HepG2 (cell line): ENCODE data around the gene MYH16. TPM values are rescaled to one million over a fixed set of nuclear protein-coding genes. Genes with fewer than 3 reads are reported as not detected.

Experiments
- ATAD3A ChIP-seq: sonication (generic); formaldehyde crosslinking; IDR thresholded peaks from 2 replicates; pipeline ENCODE4 v1.4.0; 2020; ENCODE audit warnings: missing genetic modification reagents
- CREM ChIP-seq, 2 experiments: sonication (generic) in 1 of 2; formaldehyde crosslinking in 1 of 2; IDR thresholded peaks; 2 replicates each; pipeline versions ENCODE4 v1.4.0 to v1.6.1; 2016 to 2020; ENCODE audit warnings: antibody characterized with exemption in 1 of 2, mild to moderate bottlenecking in 1 of 2, missing genetic modification reagents in 1 of 2
- EED ChIP-seq: sonication (generic); formaldehyde crosslinking; IDR thresholded peaks from 2 replicates; pipeline ENCODE4 v1.5.0; 2020; ENCODE audit warnings: mild to moderate bottlenecking, missing genetic modification reagents
- MED8 ChIP-seq: sonication (generic); formaldehyde crosslinking; IDR thresholded peaks from 2 replicates; pipeline ENCODE4 v1.8.1; 2023; ENCODE audit warnings: mild to moderate bottlenecking, missing genetic modification reagents; ENCODE audit not compliant: insufficient replicate concordance
- RBM39 ChIP-seq: fragments of 200-400 bp; formaldehyde crosslinking; IDR thresholded peaks from one replicate; pipeline ENCODE4 v1.6.1; 2018; ENCODE audit warnings: antibody characterized with exemption, mild to moderate bottlenecking, low read depth, low read length; ENCODE audit not compliant: poor library complexity, severe bottlenecking
- TAF1 ChIP-seq: sonication (generic); formaldehyde crosslinking; IDR thresholded peaks from 2 replicates; pipeline ENCODE4 v1.4.0; 2020; ENCODE audit warnings: missing genetic modification reagents
- ZBTB38 ChIP-seq: sonication (generic); formaldehyde crosslinking; IDR thresholded peaks from 2 replicates; pipeline ENCODE4 v1.5.1; 2020; ENCODE audit warnings: mild to moderate bottlenecking, missing genetic modification reagents
- ZNF263 ChIP-seq: sonication (generic); formaldehyde crosslinking; IDR thresholded peaks from 2 replicates; pipeline ENCODE4 v1.4.0; 2020; ENCODE audit warnings: missing genetic modification reagents
- ZNF296 ChIP-seq: sonication (generic); formaldehyde crosslinking; conservative IDR thresholded peaks from 2 replicates; pipeline ENCODE4 v1.5.0; 2020; ENCODE audit warnings: mild to moderate bottlenecking, missing genetic modification reagents
- ZNF44 ChIP-seq: sonication (generic); formaldehyde crosslinking; IDR thresholded peaks from 2 replicates; pipeline ENCODE4 v1.5.1; 2020; ENCODE audit warnings: mild to moderate bottlenecking, missing genetic modification reagents
- ZNF670 ChIP-seq: sonication (generic); formaldehyde crosslinking; IDR thresholded peaks from 2 replicates; pipeline ENCODE4 v1.8.0; 2022; ENCODE audit warnings: mild to moderate bottlenecking, missing genetic modification reagents, borderline replicate concordance
- ZSCAN25 ChIP-seq: sonication (generic); formaldehyde crosslinking; IDR thresholded peaks from 2 replicates; pipeline ENCODE4 v1.8.0; 2022; ENCODE audit warnings: mild to moderate bottlenecking, missing genetic modification reagents
- ZSCAN30 ChIP-seq: sonication (generic); formaldehyde crosslinking; IDR thresholded peaks from 2 replicates; pipeline ENCODE4 v1.5.0; 2020; ENCODE audit warnings: mild to moderate bottlenecking, missing genetic modification reagents
- polyA plus RNA-seq, 8 experiments: library from polyadenylated mRNA; depleted of rRNA in 3 of 8; stranded (reverse) in 7 of 8; unstranded in 1 of 8; fragments of >200 nt; fragmentation: Illumina TruSeq in 4 of 8; extraction: Trizol in 4 of 8; gene quantifications; 2 replicates each; pipeline versions ENCODE4 v1.2.1 to v1.2.3, GENCODE V29; 2011 to 2016; ENCODE audit warnings: low read depth in 4 of 8, missing spikeins in 1 of 8, mixed read lengths in 1 of 8; ENCODE audit not compliant: insufficient read depth in 1 of 8
- total RNA-seq, 5 experiments: library from RNA; depleted of rRNA; stranded (reverse); fragments of >200 nt; fragmentation: Illumina TruSeq; extraction: Trizol; gene quantifications; 2 replicates each; pipeline ENCODE4 v1.2.3, GENCODE V29; 2016; ENCODE audit warnings: low read depth in 1 of 5
- TF ChIP-seq, protein P1 (sequence below): sonication (generic); formaldehyde crosslinking; IDR thresholded peaks from 2 replicates; pipeline ENCODE4 v1.4.0; 2020; ENCODE audit warnings: missing genetic modification reagents, mild to moderate bottlenecking, borderline replicate concordance
- TF ChIP-seq, protein P2 (sequence below): sonication (generic); formaldehyde crosslinking; IDR thresholded peaks from 2 replicates; pipeline ENCODE4 v1.5.0; 2020; ENCODE audit warnings: missing genetic modification reagents
- TF ChIP-seq, protein P3 (sequence below): sonication (generic); formaldehyde crosslinking; IDR thresholded peaks from 2 replicates; pipeline ENCODE4 v1.5.1; 2020; ENCODE audit warnings: mild to moderate bottlenecking, missing genetic modification reagents
- TF ChIP-seq, protein P4 (sequence below), 2 experiments: IDR thresholded peaks; 2 replicates each; pipeline ENCODE4 v1.6.1; 2011 to 2012; ENCODE audit warnings: low read length in 2 of 2, borderline replicate concordance in 1 of 2, low read depth in 1 of 2, mild to moderate bottlenecking in 1 of 2, moderate library complexity in 1 of 2

MYH16 gene
- total and polyA plus RNA-seq, 2 of the 13 experiments (the other 11 are each of a cell fraction or from before 2014, with no cell fraction given), result 0.05 to 0.15 TPM

DNA sequence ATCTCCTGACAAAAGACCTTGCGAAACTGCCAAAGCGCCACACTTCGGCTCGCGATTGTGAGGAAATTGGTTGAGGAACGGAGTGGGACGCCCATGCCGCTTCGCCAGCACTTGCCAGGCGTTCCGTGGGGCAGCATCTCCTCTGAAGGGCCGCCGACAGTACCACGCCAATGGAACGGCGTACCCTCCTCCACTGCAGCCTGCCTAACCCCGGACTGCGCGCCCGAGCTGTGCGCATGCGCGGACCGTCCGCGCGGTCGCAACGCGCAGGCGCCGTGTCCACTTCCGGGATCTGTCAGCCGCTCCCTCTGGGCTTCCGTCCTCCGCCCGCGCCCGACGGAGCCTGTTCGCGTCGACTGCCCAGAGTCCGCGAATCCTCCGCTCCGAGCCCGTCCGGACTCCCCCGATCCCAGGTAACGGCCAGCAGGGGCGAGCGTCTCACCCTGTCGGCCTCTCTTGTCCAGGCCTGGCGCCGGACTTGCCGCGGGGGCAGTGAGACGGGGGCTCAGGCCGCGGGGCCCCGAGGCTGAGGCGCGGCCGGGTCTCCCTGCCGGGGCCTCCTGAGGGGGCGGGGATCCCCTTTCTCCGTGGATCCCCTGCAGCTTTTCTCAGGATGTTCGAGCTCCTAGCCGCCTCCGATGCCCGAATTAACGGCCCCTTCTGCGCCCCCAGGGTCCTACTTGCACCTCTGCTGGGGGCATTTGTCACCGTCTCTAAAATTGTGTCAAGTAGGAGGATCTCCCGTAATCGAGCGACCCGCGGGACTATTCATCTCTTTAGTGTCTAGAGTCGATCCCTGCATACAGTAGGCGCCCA is 53.2 kb downstream of the MYH16 start, which contains the start of gene ARPC1A (continued):
- TF ChIP-seq ZNF263 (CRISPR knock-in tag), result peak; percentile 65
- TF ChIP-seq ATAD3A (CRISPR knock-in tag), result no peak
- no peak for TF ChIP-seq ZNF296 (CRISPR knock-in tag)
- TF ChIP-seq ZSCAN30 (CRISPR knock-in tag), result peak; percentile 64; the same call in 1 of the 2 replicates
- TF ChIP-seq EED, result 0 out of 2 replicates have a peak, but pooled peaks have one; percentile 72
- TF ChIP-seq ZNF670 (CRISPR knock-in tag), result peak; percentile 7; the same call in 1 of the 2 replicates
- peak; percentile 62 for TF ChIP-seq RBM39
- TF ChIP-seq ZNF44 (CRISPR knock-in tag), result peak; percentile 95
- no peak for TF ChIP-seq ZSCAN25 (CRISPR knock-in tag)
- TF ChIP-seq, protein P1, sequence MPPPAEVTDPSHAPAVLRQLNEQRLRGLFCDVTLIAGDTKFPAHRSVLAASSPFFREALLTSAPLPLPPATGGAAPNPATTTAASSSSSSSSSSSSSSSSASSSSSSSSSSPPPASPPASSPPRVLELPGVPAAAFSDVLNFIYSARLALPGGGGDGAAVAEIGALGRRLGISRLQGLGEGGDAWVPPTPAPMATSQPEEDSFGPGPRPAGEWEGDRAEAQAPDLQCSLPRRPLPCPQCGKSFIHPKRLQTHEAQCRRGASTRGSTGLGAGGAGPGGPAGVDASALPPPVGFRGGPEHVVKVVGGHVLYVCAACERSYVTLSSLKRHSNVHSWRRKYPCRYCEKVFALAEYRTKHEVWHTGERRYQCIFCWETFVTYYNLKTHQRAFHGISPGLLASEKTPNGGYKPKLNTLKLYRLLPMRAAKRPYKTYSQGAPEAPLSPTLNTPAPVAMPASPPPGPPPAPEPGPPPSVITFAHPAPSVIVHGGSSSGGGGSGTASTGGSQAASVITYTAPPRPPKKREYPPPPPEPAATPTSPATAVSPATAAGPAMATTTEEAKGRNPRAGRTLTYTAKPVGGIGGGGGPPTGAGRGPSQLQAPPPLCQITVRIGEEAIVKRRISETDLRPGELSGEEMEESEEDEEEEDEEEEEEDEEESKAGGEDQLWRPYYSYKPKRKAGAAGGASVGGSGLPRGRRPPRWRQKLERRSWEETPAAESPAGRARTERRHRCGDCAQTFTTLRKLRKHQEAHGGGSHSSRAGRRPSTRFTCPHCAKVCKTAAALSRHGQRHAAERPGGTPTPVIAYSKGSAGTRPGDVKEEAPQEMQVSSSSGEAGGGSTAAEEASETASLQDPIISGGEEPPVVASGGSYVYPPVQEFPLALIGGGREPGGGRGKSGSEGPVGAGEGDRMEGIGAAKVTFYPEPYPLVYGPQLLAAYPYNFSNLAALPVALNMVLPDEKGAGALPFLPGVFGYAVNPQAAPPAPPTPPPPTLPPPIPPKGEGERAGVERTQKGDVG (CRISPR knock-in tag), result peak; percentile 33; the same call in 1 of the 2 replicates
- TF ChIP-seq TAF1 (CRISPR knock-in tag), result peak; percentile 96
- no peak for TF ChIP-seq MED8
- TF ChIP-seq, protein P2, sequence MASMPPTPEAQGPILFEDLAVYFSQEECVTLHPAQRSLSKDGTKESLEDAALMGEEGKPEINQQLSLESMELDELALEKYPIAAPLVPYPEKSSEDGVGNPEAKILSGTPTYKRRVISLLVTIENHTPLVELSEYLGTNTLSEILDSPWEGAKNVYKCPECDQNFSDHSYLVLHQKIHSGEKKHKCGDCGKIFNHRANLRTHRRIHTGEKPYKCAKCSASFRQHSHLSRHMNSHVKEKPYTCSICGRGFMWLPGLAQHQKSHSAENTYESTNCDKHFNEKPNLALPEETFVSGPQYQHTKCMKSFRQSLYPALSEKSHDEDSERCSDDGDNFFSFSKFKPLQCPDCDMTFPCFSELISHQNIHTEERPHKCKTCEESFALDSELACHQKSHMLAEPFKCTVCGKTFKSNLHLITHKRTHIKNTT (CRISPR knock-in tag), result no peak
- TF ChIP-seq, protein P3, sequence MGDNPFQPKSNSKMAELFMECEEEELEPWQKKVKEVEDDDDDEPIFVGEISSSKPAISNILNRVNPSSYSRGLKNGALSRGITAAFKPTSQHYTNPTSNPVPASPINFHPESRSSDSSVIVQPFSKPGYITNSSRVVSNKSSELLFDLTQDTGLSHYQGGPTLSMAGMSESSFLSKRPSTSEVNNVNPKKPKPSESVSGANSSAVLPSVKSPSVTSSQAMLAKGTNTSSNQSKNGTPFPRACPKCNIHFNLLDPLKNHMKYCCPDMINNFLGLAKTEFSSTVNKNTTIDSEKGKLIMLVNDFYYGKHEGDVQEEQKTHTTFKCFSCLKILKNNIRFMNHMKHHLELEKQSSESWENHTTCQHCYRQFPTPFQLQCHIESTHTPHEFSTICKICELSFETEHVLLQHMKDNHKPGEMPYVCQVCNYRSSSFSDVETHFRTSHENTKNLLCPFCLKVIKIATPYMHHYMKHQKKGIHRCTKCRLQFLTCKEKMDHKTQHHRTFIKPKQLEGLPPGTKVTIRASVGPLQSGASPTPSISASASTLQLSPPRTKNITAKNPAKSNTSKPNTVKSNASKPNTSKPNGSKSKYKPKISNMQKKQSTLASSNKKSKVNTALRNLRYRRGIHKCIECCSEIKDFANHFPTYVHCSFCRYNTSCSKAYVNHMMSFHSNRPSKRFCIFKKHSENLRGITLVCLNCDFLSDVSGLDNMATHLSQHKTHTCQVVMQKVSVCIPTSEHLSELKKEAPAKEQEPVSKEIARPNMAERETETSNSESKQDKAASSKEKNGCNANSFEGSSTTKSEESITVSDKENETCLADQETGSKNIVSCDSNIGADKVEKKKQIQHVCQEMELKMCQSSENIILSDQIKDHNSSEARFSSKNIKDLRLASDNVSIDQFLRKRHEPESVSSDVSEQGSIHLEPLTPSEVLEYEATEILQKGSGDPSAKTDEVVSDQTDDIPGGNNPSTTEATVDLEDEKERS (CRISPR knock-in tag), result no peak
- TF ChIP-seq, protein P4, sequence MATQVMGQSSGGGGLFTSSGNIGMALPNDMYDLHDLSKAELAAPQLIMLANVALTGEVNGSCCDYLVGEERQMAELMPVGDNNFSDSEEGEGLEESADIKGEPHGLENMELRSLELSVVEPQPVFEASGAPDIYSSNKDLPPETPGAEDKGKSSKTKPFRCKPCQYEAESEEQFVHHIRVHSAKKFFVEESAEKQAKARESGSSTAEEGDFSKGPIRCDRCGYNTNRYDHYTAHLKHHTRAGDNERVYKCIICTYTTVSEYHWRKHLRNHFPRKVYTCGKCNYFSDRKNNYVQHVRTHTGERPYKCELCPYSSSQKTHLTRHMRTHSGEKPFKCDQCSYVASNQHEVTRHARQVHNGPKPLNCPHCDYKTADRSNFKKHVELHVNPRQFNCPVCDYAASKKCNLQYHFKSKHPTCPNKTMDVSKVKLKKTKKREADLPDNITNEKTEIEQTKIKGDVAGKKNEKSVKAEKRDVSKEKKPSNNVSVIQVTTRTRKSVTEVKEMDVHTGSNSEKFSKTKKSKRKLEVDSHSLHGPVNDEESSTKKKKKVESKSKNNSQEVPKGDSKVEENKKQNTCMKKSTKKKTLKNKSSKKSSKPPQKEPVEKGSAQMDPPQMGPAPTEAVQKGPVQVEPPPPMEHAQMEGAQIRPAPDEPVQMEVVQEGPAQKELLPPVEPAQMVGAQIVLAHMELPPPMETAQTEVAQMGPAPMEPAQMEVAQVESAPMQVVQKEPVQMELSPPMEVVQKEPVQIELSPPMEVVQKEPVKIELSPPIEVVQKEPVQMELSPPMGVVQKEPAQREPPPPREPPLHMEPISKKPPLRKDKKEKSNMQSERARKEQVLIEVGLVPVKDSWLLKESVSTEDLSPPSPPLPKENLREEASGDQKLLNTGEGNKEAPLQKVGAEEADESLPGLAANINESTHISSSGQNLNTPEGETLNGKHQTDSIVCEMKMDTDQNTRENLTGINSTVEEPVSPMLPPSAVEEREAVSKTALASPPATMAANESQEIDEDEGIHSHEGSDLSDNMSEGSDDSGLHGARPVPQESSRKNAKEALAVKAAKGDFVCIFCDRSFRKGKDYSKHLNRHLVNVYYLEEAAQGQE (IDR thresholded peaks at IDR 0.05; ENCODE audit: borderline replicate concordance in 1 of 2, low read depth in 1 of 2, low read length in 2 of 2), result peak in 1 of 2 experiments; percentile 19; a peak in 1 of 4 replicates
- peak; percentile 74 for TF ChIP-seq ZBTB38 (CRISPR knock-in tag)
- no peak for TF ChIP-seq CREM (IDR thresholded peaks at IDR 0.05)
- TF ChIP-seq CREM (CRISPR knock-in tag; IDR thresholded peaks at IDR 0.05), result no peak
